CD4-positive, alpha-beta T cell treated with Interleukin-15 for 1 hour (primary cell): ENCODE results near the gene FAM162B.
"Not testable (repeated sequence)": the region's sequence is repeated elsewhere in the genome, so short reads cannot be mapped to it uniquely, and the experiment has no call there.

Source experiments
- DNase-seq: peaks from one replicate; pipeline ENCODE4 v3.0.0-alpha.2; 2020

FAM162B gene

DNA sequence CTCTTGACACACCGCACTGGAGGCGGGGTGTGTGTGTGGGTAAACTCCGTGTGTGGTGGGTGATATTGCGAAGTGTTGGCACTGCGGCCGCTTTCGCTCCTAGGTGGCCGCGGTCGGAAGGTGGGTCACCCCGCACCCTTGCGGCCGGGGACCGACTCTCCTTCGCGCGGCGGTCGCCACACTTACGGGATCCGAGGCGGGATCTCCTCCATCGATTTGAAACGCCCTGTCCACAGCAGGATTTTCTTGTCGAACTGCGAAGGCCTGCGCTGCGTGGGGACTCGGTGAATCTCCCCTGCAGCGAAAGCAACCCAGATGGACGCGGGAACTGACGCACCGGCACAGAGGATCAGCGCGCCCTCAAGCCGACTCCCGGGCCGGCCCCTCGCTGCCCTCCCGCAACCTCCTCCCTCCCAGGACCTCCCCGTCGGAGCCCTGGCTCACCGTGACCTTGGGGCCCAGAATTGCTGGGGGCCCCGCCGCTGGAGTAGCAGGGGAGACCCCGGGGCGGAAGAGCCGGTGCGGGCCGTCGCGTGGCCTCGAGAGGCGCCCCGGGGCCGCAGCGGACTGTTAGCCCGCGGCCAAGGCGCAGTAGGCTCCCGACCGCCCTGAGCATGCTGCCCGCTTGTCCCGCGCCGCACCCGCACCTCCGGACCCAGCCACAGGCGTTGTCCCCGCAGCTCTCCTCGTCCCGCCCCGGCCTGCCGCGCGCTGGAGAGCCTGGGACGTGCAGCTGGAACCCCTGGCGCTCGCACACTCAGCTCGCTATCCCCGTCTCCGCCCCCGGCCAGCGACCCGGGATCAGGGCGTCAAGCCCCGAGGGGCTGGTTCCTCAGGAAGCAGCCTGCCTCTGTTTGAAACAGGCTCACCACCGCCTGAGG is at the start of gene FAM162B:
TSS of gene FAM162B (minus strand) at position 759 of the 881 bp plus-strand sequence. CDS start at position 616, 143 bp downstream.
- DNase-seq, result no peak

DNA sequence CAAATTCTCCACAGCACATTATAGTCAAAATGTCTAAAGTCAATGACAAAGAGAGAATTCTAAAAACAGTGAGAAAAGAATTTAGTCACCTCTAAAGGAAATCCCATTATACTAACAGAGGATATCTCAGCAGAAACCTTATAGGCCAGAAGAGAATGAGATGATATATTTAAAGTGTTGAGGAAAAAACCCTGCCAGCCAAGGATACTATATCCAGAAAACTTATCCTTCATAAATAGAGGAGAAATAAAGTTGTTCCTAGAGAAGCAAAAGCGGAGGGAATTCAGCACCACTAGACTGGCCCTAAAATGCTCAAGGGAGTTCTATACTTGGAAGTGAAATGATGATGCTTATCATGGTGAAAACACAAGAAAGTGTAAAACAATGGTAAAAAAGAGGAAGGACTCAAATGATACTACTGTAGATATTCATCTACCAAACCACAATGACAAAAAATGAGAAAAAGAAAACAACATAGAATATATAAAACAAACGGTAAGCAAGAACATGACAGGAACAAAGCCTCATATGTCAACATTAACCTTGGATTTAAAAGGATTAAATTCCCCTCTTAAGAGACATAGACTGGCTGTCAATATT is 46.6 kb upstream of the FAM162B start:
- DNase-seq, result no peak

DNA sequence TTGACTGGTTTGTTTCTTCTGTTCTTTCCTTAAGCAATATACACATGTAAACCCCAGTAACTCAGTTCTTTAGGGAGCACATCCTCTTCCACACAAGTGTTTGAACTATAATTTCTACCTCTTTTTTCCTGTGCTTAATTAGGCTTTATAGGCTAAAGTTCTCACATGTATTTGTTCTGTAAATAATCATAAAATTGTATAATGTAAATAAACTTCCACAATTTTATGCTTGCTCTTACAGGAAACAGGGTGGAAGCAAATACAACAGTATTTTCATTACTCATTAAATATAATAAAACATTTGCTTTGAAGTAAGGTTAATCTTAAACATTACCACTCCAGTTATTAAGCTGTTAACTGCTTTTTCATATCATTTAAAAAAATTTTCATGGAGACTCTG is 36.5 kb upstream of the FAM162B start:
- no peak for DNase-seq

DNA sequence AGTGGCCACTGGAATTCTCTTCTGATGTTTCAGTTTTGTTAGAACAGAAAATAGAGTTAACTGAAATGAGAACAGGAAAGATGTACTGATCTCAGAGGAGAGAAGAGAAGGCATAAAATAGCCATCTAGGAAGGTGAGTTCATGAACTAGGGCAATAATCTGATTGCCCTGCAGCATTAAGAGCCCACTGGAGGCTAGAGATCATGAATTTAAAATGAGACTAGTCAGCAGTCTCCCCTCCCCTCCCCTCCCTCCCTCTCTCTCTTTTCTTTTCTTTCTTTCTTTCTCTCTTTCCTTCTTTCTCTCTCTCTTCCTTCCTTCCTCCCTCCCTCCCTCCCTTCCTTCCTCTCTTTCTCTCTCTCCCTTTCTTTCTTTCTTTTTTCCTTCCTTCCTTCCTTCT is 34.4 kb upstream of the FAM162B start:
- no peak for DNase-seq

DNA sequence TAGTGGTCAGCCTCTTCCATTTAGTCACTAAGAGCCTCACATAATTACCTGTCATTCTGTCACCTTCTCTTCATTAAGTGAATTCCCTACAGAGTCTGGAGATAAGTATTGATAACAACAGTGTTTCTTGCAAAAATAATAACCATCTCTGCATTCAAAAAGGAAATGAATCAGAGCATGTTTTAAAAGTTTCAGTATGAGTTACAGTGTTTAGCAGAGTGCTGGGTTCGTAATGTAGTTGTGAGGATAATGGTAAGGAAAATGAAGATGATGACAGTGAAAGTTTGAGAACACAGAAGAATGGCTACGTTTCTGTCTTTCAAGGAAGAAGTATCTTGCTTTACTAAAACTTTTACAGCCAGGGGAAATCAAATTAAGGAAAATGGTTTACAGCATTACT is 32.1 kb upstream of the FAM162B start:
- DNase-seq, result no peak

DNA sequence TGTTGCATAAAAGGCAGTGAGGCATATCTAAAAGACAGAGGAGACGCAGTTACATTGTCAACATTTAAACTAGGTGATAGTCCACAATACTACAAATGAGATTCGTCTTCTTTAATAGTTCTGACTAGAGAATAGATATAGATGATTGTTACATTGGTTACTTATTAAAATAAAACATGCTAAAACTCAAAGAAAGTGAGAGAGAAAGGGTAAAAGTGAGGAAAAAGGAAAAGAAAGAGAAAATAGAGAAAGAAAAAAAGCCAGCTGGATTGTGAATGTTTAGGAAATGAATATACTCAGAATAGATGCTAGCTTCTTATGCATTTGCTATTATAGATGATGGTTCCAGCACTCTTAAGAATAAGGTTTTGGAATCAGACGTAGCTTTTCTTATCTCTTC is 27.7 kb upstream of the FAM162B start:
- no peak for DNase-seq

DNA sequence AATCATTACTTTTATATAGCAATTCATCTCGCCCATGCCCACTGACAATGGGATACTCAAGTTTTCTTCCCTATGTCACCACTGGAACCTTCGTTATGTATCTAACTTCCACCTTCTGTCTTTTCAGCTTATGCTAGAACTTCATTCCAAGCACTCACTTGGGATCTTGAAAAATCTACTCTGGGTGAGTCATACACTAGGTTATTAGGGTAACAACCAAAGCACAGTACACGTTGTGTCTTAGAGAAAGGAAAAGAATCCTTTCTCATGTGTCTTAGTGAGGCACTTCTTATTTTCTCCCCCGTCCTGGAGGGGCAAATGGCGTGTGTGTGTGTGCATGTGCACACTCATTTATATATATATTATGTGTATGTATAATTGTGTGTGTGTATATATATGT is 18.3 kb upstream of the FAM162B start:
- DNase-seq, result no peak

DNA sequence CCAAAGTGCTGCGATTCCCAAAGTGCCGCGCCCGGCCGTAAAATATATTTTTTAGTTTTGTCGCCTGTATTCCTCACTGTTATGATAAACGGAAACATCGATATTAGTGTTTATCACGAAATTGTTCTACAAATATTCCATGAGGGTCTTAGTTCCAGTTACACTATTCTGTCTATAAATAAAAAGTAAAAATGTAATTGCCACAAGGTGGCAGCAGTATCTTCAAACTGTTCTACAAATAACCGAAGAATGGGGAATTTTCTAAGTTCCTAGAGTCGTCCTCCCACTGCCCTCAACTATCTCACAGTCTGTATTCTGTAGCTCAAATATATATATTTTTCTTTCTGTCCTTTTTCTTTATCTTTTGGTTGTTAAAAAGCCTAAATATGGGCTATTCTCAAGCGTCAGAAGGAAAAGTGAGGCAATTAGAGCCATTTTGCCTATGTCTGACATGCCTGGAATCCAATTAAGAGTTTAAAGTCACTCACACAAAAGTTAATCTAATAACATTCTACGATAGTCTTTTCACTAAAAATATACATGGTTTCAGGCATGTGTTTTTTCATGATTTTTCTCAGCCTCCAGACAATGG is 14.2 kb upstream of the FAM162B start:
- no peak for DNase-seq

DNA sequence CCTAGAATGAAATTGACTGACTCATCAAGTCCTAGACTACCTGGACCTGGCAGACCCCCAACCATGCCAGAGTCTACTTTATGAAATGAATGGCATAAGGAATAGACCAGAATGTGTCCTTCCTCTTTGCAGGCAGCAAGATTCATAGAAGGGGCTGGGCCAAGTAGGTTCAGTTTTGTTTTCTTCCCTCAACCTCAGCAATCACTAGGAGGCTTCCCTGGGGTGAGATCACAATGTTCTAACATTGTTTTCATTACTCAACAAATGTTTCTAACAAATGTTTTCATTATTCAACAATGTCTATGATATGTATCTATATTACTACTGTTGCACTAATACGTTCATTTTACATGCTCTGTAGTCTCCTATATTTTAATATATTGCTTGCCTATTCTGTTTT is 8.4 kb upstream of the FAM162B start:
- DNase-seq, result no peak

DNA sequence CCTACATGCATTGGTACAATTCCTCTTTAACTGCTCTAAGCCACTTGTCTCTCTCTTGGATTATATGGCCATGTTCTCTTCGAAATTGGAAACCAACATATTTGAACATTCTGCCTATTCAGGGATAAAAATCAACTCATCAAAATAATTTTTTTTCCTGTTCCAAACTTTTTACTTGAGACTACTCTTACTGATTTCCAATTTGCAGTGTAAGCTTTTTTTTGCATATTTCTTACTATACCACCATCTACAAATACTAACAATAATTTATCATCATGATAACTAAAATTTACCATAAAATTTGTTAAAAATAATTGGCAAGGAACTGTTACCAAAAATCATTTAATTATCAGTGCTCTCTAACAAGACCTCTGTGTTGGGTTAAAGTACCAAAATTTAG is 6.9 kb upstream of the FAM162B start:
- DNase-seq, result no peak

DNA sequence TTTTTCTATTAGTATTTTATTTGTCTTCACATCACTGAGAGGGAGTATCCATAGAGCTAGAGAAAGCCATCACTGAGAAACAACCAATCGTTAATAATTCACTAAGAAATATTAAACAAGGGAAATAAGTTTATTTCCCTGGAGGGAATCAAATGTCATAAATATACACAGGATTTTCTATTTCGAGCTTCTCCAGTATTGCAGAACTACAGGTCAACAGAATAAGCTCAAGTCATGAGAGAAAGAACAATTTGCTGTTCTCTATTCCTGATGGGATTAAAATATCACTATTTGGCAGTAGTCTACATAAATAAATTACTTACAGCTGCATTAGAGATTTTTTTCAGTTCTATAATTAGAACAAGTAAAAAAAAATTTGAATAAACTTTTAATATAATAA is 2.2 kb upstream of the FAM162B start:
- DNase-seq, result no peak

DNA sequence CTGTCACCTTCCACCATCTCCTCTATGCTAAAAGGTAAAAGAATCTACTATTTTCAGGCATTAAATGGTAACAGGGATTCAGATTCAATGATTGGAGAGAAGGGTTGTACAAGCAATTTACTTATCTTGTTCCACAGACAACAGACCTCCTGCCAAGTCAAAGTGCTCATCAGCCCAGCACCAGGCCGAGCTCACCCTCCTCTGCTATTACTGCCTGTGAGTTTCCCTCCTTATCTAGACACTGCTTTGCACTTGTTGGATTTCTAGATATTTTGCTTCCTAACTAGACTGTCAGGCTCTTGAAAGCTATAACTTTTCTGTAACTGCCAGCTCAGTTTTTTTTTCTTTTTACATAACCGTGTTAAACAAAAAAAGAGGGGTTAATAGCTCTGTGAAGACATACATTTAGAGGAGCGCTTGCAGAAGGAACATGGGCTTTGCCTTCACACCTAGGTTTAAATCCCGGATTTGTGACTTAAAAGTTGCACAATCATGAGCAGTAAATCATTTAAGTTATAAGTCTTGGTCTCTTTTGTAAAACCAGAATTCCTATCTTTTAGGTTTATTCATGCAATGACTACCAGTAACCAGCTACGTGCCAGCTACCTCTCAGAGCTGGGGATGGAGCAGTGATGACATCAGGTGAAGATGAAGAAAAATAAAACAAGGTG is 1.1 kb upstream of the FAM162B start:
- no peak for DNase-seq

DNA sequence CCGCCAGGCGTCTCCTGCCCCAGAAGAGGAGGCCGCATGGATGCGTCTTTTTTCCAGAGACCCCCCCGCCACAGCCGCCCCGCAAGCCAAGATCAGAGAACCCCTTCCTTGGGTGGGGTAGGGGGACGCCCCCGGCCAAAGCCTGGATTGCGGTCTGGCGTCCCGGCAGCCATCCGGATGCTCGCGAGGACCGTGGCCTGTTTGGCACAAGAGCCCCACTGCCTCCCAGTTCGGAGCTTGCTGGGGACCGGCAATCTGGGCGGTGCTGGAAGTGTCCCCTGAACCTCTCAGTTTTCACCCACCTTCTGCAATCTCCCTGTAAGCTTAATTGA is 924 bp downstream of the FAM162B start:
- DNase-seq, result no peak

DNA sequence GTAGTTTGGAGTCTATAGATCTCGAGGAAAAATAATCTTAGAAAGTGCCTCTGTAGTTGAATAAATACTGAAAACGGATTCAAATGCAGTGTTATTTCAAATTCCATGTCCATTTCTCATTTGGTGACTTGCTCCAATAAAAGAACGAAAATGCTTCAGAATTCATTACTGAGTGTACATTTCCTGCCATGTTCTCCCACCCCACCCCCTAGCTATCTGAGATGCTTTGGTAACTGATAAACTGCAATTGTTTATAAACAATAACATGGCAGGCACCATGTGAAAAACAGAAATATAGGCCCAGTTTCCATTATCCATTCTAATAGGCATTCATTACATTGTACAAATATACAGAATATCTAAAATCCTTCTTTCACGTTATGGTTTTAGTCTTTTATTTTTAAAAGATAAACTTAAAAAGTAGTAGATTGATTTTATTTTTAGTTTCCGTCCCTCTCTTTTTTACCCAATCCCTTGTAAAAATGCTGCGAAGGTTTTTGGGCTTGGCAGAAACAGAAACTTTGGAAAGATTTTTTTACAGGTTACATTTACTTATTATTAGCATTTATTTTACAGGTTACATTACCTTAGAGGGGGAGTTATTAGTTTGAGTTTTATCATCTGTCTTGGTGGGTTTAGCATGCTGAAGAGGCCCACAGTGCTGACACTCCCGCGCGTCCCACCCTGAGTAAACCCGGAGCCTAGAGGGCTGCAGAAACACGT is 1.5 kb downstream of the FAM162B start:
- no peak for DNase-seq

DNA sequence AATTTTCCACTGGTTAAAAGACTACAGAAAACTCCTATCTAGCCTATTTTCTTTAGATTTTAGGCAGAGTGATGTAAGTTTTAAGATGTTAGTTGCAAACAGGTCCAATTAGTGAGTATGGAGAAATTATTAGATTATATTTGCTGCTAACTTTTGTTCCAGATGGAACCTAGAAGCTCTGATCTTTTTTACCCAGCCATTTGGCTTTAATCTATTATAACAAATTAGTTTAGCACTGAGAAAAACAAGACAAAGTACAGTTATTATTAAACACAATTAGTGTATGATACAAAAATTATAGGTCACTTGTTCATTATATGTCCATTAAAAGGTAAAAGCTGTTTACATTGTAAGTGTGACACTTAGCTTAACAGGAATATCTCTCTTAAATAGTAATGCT is 2.5 kb downstream of the FAM162B start:
- DNase-seq, result no peak

DNA sequence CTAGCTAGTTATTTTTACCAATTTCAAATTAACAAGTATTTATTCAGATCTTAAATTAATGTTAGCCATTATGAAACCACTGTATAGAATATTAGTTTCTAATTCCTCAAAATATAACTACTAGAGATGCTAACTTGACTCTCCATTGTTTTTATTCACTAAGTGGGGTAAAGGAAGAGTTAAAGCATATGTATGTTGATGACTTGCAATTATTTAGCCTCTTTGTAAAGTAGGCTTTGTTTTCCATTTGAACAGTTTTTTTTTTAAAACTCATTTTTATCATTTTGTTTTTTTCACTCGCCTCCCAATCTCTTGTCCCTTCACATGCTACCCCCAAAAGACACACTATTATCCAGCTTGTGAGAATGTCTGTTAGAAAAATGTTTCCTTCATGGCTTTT is 3.3 kb downstream of the FAM162B start:
- DNase-seq, result no peak

DNA sequence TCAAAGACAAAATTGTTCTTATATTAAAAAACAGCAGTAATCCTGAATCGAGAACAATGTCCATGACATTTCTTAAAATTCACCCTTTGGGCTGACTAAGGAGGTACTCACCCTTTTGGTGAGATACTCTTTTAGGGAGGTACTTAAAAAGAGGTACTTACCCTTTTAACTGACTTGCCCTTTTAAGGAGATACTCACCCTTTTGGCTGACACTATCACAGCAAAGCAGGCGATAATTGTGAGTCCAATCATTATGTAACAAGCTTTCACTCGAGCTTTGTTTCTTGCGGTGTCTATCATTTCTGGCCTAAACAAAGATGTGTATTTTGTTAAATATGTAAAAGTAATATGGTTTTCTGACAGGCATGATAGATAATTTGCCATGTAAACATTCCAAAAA is 3.7 kb downstream of the FAM162B start:
- no peak for DNase-seq

DNA sequence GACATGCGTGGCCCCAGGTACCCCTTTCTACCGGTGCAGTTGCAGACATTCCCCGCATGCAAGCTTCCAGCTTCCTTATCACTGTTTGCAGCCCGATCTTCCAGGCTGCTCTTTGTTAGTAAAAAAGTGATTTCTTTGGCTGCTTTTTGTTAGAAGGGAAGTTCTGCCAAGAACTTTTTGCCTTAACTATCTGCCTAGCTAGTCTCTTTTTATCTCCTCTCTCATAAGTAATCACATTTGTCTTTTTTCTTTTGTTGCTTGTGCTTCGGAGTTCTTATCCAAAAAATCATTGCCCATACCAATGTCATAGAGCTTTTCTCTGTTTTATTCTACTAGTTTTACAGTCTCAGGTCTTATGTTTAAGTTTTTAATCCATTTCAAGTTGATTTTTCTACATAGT is 20.3 kb downstream of the FAM162B start:
- DNase-seq, result no peak

DNA sequence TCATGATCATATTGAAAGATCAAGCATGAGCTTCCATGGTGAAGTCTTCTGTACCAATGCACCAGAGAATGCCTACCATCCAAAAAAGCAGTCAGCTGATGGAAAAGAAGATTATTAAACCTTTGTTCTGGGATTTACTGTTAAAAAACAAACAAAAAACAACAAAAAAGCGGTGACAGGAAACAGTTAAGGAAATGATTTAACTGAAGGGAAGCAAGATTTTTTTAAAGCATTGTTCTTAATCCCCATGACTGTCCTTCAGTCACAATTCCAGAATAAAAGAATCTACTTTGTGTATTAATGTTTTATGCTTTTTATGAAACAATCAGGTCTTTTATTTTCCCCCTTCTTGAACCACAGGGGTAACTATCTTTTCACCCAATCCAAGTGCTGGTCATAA is 23.9 kb downstream of the FAM162B start:
- DNase-seq, result no peak

DNA sequence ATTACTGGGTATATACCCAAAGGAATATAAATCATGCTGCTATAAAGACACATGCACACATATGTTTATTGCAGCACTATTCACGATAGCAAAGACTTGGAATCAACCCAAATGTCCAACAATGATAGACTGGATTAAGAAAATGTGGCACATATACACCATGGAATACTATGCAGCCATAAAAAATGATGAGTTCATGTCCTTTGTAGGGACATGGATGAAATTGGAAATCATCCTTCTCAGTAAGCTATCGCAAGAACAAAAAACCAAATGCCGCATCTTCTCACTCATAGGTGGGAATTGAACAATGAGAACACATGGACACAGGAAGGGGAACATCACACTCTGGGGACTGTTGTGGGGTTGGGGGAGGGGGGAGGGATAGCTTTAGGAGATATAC is 25.0 kb downstream of the FAM162B start:
- not testable (repeated sequence) for DNase-seq

DNA sequence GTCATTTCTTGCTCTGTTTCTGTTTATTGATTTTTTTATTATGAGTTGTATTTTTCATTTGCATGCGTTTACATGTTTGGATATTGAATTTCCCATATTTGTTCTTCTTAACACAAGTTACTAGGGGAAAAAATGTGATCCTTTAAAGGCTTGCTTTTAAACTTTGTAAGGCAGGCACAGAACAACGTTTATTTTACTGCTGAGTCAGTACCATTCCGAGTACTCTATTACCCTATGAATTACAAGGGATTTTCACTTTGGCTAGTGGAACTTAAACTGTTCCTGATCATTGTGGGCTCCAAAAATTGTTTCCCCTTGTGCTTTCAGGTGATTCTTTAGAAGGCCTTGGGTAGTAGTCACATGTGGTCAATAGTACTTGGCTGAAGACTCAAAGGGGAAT is 28.5 kb downstream of the FAM162B start:
- no peak for DNase-seq

DNA sequence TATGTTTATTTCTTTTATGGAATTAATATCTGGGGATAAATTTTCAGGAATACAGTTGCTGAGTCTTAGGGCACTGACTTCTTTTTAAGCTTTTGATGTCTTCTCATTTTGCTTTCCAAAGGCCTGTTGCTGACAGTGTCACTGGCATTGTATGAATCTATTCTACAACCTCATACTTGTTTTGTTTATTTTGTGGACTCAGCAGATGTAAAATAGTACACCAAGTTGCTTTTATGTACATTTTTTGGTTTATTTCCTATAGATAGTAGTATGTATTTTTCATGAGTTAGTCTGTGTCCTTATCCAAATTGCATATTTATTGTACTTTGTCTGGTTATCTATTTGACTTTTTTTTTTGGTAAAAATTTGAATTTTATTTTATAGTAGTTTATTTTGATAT is 35.0 kb downstream of the FAM162B start:
- no peak for DNase-seq

DNA sequence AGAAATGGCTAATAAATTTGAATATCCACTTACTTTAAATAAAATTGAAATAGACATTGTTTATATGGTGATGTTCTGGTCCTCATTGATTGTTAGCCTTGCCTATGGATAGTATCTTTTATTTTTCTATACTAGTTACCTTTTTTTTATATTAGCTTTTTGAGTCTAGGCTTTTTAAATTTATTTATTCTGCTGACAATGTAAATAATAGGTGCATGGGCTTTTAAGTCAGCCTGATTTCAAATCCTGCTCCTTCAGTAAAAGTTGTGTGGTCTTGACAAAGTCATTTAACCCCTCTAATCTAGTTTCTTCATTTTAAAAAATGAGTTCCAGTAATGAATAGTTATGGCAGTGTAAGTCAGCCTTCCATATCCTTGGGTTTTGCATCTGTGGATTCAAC is 38.6 kb downstream of the FAM162B start:
- no peak for DNase-seq
